Measurements from ENCODE around the gene VAV2.

Gene VAV2

GRCh38 chr9:133991964-133992779, at the start of gene VAV2:
TSS of gene VAV2 (minus strand) at chr9:133992324. CDS start at chr9:133992278, 46 bp downstream.
- peak; percentile 26 to 29 for DNase-seq (ENCODE audit: low read depth in 2 of 2)

DNA sequence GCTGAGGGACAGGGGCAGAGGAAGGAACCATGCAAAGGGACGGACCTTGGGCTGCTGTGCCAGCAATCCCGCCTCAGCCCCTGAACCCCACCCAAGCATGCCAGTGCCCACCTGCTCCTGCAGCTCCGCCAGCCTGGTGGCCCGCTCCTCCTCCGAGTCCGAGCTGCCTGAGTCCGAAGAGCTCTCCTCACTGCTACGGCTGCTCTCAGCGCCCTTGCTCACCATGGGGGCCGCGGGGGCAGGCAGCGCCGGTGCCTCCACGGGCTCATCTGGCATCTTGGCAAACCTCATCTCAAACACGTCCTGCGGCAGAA, 49.5 kb upstream of the VAV2 start:
- no peak for DNase-seq (ENCODE audit: low read depth in 2 of 2)

DNA sequence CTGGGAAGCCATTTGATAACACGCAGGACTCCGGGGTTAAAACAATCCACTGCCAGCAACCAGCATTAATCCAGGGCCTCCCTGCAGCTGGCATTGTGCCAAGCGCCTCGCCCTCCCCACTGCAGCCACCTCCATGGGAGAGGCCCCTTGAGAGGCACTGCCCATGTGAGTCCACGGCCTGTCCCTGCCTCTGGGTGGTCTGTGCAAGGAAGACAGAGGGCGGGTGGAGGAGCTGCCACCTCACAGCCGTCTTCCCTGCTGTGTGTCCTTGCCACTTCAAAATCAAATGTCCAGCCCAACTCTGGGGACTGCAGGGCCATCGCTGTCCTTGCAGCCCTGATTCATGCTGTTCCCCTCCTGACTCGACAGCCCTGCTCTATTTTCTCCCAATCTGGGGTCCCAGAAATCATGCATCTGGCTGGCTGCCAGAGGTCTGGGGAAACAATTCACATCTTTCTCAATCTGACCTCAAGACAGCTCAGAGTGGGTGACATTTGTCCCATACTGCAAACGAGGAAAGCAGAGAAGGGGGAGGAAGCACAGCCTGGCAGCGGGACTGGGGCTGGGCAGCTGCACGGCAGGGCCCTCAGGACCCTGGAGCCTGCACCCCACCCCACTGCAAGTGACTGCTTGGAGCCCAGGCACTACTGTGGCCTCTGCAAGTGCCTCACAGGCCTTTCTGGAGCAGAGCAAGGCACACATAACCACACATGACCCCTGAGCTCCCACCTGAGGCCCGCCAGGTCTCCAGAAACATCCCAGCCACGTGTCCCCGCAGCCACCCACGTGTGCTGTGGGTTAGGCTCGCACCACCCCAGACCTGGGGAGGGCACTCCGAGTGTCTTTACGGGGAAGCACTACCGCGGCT, 48.9 kb upstream of the VAV2 start:
- DNase-seq (ENCODE audit: low read depth in 2 of 2) = no peak

GRCh38 chr9:134040176-134040565, 48.0 kb upstream of the VAV2 start:
- DNase-seq (ENCODE audit: low read depth in 2 of 2) = no peak

- DNase-seq (ENCODE audit: low read depth in 2 of 2) = no peak
These were observed 47.5 kb upstream of the VAV2 start for GRCh38 chr9:134039386-134040175.

DNA sequence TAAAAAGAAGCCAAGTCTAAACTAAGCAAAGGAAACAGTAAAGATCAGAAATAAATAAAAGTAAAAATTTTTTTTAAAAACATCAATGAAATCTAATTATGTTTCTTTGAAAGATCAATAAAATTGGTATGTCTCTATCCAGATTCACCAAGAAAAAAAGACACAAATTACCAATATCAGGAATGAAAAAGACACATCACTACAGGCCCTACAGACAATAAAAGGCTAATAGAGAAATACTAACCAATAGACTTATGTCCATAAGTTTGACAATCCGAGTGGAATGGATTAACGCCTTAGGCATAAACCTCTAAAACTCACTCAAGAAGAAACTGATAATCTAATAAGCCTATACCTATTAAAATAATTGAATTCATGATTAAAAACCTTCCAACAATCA, 45.5 kb upstream of the VAV2 start:
- DNase-seq (ENCODE audit: low read depth in 2 of 2) = no peak

- no peak for DNase-seq (ENCODE audit: low read depth in 2 of 2)
These were observed 44.0 kb upstream of the VAV2 start for GRCh38 chr9:134036130-134036529.

DNA sequence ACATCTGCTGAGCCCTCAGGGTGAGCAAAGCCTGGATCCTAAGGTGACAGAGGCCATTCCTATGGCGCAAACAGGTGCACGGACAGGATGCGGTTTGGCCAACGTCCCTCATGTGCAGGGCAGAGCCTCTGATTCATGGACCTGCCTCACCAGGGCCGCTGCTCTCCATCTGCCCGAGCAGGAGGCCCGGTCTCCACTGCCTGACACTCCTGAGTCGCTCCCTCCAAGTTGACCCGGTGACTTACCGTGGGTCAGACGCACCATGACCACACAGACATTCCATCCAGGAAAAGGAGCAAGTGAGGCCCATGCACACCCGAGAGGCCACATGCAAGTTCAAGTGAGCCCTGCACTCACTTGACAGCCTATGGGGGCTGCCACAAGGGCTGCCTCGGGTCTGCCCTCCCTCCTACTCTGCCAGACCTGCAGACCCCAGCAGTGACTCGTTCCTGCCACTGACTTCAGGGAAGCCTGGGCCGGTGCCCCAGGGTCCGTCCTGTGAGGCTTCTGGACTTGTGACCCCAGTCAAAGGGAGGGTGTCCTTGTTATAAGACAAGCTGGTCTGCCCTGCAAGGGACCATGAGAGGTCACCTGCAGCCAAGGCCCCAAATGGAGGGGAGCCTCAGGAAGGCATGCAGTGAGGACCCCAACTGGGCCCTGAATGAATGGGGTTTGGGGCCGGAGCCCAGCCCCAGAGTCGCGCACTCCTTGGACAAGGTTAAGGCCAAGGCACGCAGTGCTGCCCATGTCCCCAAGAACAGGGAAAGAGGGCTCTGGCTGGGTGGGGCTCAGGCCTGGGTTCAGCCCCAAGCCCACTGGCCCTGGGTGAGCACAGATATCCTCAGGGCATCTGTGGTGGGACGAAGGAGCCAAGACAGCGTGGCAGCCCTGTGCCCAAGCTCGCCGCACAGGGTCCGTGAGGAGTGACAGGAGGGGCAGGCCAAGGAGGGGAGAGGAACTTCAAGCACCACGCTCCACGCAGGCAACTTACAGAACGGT, 43.2 kb upstream of the VAV2 start:
- no peak for DNase-seq (ENCODE audit: low read depth in 2 of 2)

DNA sequence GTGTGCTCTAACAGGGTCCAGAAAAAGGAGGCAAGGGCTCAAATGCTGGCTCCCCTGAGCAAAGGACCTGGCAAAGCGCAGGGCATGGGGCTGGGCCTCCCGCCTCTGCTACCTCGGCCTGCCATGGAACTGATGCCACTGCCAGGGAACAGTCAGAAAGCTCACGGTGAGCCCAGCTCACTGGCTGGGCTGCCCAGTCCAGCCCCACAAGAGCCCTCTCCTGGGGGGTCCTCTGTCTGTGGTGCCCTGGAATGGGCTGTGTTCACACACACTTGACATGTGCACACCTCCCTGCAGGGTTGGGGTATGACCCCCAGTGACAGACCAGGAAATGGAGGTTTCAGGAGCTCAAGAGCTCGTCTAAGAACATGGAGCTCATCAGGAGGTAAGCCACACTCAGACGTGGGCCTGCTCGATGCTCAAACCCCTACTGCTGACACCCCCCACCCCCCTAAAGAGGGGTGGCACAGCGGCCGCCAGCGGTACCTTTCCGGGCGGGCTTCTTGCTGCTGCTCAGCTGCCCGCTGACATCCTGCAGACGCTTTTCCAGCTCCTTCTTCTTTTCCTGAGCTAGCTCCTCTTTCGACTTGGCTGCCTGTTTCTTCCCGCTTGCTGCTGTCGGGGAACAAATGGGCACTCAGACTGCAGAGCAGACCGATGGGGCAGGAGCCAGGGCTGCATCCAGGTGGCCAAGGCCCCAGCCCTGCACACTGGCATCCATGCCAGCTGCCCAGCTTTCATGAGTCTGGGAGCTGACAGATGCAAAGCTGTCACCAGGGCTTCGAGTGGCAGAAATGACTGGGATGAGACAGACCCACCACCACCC, 42.3 kb upstream of the VAV2 start:
- DNase-seq (ENCODE audit: low read depth in 2 of 2) = no peak

GRCh38 chr9:134033516-134034214, 41.5 kb upstream of the VAV2 start:
- no peak for DNase-seq (ENCODE audit: low read depth in 2 of 2)

- DNase-seq (ENCODE audit: low read depth in 2 of 2) = no peak
These were observed 40.5 kb upstream of the VAV2 start for GRCh38 chr9:134032456-134033222.

- no peak for DNase-seq (ENCODE audit: low read depth in 2 of 2)
These were observed 39.7 kb upstream of the VAV2 start for GRCh38 chr9:134031783-134032182.

- DNase-seq (ENCODE audit: low read depth in 2 of 2) = no peak
These were observed 38.8 kb upstream of the VAV2 start for GRCh38 chr9:134030821-134031470.

GRCh38 chr9:134029248-134030226, 37.4 kb upstream of the VAV2 start:
- DNase-seq (ENCODE audit: low read depth in 2 of 2) = no peak

GRCh38 chr9:134028575-134029247, 36.6 kb upstream of the VAV2 start:
- no peak for DNase-seq (ENCODE audit: low read depth in 2 of 2)

DNA sequence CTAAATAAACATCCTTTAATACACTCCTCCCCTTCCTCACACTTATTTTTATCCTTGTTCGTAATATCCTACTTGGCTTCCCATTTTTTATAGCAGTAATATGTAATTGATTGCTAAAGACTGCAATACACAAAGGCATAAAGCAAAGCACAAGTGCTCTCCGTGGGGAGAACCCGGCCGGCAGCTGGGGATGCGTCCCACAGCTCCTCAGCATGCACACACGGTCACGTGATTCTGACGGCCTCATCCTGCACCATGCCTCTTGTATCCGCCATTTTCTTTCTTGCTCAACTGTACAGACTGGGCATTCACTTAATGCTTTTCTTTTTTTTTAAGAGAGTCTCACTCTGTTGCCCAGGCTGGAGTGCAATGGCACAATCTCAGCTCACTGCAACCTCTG, 36.0 kb upstream of the VAV2 start:
- DNase-seq (ENCODE audit: low read depth in 2 of 2) = no peak

Measured in stimulated activated CD8-positive, alpha-beta memory T cell treated with anti-CD3 and anti-CD28 coated beads, Interleukin-15, amount 100 ng/mL, for 48 hours (primary cell).